Stomach smooth muscle (tissue), 2 donors: ENCODE results near the gene LRRC3C.

Experiments used
- H3K27ac ChIP-seq: one replicate; pipeline ENCODE4 v1.7.0; 2013; ENCODE audit warnings: mild to moderate bottlenecking, low read length, inconsistent platforms
- H3K27me3 ChIP-seq, 2 donors: one replicate each; pipeline ENCODE4 v1.7.0; 2013; ENCODE audit warnings: low read length in 2 of 2; ENCODE audit not compliant: insufficient read depth in 2 of 2, control insufficient read depth in 1 of 2
- H3K36me3 ChIP-seq, 2 donors: one replicate each; pipeline ENCODE4 v1.7.0; 2013; ENCODE audit warnings: low read length in 2 of 2; ENCODE audit not compliant: control insufficient read depth in 2 of 2, insufficient read depth in 2 of 2
- H3K4me1 ChIP-seq: one replicate; pipeline ENCODE4 v1.7.0; 2013; ENCODE audit warnings: low read length; ENCODE audit not compliant: control insufficient read depth, insufficient read depth
- H3K4me3 ChIP-seq, 2 donors: one replicate each; pipeline ENCODE4 v1.7.0; 2013; ENCODE audit warnings: low read length in 2 of 2
- H3K9ac ChIP-seq, 2 donors: one replicate each; pipeline ENCODE4 v1.7.0; 2013; ENCODE audit warnings: low read length in 2 of 2, mild to moderate bottlenecking in 1 of 2
- H3K9me3 ChIP-seq, 2 donors: one replicate each; pipeline ENCODE4 v1.7.0; 2013; ENCODE audit warnings: low read length in 2 of 2; ENCODE audit not compliant: control insufficient read depth in 2 of 2
- donor health status: healthy.
- donor health status: Pancreatic carcinoma.

Gene LRRC3C

GRCh38 chr17:39980351-39981206, 53.0 kb downstream of the LRRC3C start, which contains the start of gene PSMD3:
PSMD3 (plus strand) TSS chr17:39980807; CDS start chr17:39980971, 164 bp downstream.
- Histone ChIP-seq H3K27ac (peak within 1 kb of the TSS; percentile 92), H3K27me3 (peaks cover 4% of the 10 kb centered on the region in 2 donors), H3K4me3 (peak within 1 kb of the TSS; percentile 91 to 97), H3K36me3 (peaks cover 13 to 14% of the 10 kb centered on the region in 2 donors), H3K4me1 (peaks cover 23% of the 10 kb centered on the region), H3K9me3 (no peaks in the 10 kb centered on the region), H3K9ac (peak within 1 kb of the TSS; percentile 92 to 98)

DNA sequence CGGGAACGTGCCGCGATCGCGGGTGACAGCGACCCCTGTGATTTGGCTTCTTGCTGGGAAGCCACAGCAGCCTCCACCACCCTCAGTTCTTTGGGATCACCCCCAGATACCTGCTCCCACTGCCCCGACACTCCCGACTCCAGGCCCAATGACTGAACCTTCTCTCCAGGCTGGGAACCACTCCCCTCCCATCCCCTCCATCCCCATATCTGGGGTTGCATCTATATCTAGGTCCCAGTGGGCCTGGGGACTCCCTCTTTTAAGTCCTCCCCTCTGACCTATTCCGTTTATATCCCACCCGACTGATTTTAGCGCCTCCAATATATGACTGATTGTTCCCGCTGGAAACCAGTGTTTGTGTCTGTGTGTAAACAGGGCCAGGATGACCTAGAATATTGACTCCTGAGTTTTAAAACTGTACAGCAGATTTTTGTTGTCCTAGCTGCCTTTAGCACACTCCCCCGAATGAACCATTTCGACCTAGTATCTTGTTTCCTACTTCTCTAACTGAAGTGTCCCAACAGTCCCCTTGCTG, 53.7 kb downstream of the LRRC3C start:
- H3K36me3 ChIP-seq = peaks cover 19 to 21% of the 10 kb centered on the region in 2 donors
- peaks cover 4% of the 10 kb centered on the region in 2 donors for H3K27me3 ChIP-seq
- H3K9me3 ChIP-seq = no peaks in the 10 kb centered on the region
- peak overlapping the region; percentile 91 to 97 for H3K4me3 ChIP-seq
- peaks cover 23% of the 10 kb centered on the region for H3K4me1 ChIP-seq
- H3K27ac ChIP-seq = peak overlapping the region; percentile 92
- H3K9ac ChIP-seq = peak overlapping the region; percentile 92 to 98

GRCh38 chr17:39981766-39982375, 54.3 kb downstream of the LRRC3C start:
- peak overlapping the region; percentile 91 to 97 for H3K4me3 ChIP-seq
- peak overlapping the region; percentile 92 to 98 for H3K9ac ChIP-seq
- no peaks in the 10 kb centered on the region for H3K9me3 ChIP-seq
- H3K27me3 ChIP-seq = peaks cover 0 to 1% of the 10 kb centered on the region in 2 donors
- peak overlapping the region; percentile 92 for H3K27ac ChIP-seq
- H3K36me3 ChIP-seq = peaks cover 24 to 27% of the 10 kb centered on the region in 2 donors
- peaks cover 23% of the 10 kb centered on the region for H3K4me1 ChIP-seq

DNA sequence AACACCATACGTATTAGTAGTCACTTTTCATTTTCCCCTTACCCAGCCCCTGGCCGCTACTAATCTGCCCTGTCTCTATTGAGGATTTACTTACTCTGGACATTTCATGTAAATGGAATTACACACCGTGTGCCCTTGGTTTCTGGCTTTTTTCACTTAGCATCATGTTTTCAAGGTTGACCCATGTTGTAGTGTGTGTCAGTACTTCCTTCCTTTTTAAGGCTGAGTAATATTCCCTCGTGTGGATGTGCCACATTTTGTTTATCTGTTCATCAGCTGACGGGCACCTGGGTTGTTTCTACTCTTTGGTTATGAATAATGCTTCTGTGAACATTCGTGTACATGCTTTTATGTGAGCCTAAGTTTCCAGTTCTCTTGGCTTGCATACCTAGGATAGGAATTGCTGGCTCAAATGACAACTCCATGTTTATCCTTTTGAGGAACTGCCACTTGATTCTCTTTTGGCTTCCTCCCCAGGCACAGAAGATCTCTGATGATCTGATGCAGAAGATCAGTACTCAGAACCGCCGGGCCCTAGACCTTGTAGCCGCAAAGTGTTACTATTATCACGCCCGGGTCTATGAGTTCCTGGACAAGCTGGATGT, 60.8 kb downstream of the LRRC3C start:
- Histone ChIP-seq H3K4me1 (peaks cover 4% of the 10 kb centered on the region), H3K36me3 (peaks cover 86 to 87% of the 10 kb centered on the region in 2 donors), H3K4me3 (no peak overlapping the region), H3K9me3 (no peaks in the 10 kb centered on the region), H3K9ac (no peak overlapping the region), H3K27ac (no peak overlapping the region), H3K27me3 (no peaks in the 10 kb centered on the region)

DNA sequence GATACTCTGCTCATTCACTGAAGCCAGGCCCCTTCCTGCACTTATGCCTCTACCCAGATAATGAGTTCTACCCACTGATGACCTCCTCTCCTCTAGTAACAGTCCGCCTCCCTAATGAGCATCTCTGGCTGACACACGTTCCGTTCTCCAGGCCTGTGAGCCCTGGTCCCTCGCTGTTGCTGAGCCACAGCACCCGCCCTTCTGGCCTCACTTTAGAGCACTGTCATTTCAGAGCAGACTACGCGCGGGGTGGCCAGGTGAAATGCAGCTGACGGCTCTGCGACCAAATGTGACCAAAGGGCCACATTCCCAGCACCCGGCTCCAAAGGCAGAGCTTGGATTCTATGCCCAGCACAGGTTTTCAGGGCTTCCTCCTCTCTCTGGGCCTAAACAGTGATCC, 66.9 kb downstream of the LRRC3C start:
- Histone ChIP-seq H3K4me3 (no peak overlapping the region), H3K27ac (no peak overlapping the region), H3K9me3 (no peaks in the 10 kb centered on the region), H3K27me3 (no peaks in the 10 kb centered on the region), H3K36me3 (peaks cover 73 to 76% of the 10 kb centered on the region in 2 donors), H3K9ac (no peak overlapping the region), H3K4me1 (no peaks in the 10 kb centered on the region)
